ENCODE measurements around the gene PDE6B. TPM values are rescaled to one million over a fixed set of nuclear protein-coding genes. Genes with fewer than 3 reads are reported as not detected.

The PDE6B gene
- total RNA-seq, 1 donor from 2014 or later: 4.2 TPM

DNA sequence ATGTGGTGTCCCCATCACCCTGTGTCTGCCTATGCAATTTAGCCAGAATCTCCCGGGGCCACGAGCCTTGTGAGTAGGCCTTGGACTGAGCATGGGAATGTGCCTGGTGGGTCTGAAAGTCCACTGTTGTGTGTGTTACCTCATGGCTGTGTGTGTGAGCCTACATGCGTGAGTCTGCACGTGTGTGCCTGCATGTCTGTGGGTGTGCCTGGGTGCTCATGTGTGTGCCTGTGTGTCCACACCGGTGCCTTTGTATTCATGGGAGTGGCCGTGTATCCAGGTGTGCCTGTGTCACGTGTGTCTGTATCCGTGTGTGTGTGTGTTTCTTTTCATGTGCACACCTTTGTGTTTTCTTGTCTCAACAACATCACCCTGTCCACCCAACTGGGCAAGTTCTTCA lies 34.5 kb downstream of the PDE6B start:
- H3K27ac ChIP-seq: no peak overlapping the region
- no peak for DNase-seq (ENCODE audit: extremely low spot score in 2 of 2)
- no peaks in the 10 kb centered on the region for H3K36me3 ChIP-seq
- no peaks in the 10 kb centered on the region for H3K27me3 ChIP-seq
- H3K9me3 ChIP-seq: no peaks in the 10 kb centered on the region
- no peak for TF ChIP-seq POLR2A (IDR thresholded peaks at IDR 0.05)
- no peak for TF ChIP-seq POLR2AphosphoS5 (IDR thresholded peaks at IDR 0.05; ENCODE audit: insufficient read depth in 1 of 2, low read depth in 1 of 2)
- TF ChIP-seq, protein P1, sequence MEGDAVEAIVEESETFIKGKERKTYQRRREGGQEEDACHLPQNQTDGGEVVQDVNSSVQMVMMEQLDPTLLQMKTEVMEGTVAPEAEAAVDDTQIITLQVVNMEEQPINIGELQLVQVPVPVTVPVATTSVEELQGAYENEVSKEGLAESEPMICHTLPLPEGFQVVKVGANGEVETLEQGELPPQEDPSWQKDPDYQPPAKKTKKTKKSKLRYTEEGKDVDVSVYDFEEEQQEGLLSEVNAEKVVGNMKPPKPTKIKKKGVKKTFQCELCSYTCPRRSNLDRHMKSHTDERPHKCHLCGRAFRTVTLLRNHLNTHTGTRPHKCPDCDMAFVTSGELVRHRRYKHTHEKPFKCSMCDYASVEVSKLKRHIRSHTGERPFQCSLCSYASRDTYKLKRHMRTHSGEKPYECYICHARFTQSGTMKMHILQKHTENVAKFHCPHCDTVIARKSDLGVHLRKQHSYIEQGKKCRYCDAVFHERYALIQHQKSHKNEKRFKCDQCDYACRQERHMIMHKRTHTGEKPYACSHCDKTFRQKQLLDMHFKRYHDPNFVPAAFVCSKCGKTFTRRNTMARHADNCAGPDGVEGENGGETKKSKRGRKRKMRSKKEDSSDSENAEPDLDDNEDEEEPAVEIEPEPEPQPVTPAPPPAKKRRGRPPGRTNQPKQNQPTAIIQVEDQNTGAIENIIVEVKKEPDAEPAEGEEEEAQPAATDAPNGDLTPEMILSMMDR (IDR thresholded peaks at IDR 0.05): no peak
- no peak overlapping the region for H3K4me3 ChIP-seq
- intact Hi-C loops (cut with DNase I): no loop called here
- H3K4me1 ChIP-seq: peaks cover 17% of the 10 kb centered on the region

DNA sequence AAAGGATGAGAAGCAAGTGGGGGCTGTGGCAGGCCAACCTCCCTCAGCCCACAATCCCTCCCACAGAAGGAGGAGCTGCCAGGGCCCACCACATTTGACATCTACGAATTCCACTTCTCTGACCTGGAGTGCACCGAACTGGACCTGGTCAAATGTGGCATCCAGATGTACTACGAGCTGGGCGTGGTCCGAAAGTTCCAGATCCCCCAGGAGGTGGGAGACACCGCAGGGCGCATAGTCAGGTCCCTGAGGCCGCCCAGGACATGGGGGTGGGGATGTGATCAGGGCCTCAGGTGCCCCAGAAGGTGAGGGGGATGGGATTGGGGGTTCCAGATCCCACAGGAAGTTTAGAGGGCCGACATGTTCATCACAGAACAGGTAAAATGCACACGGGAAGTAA lies 35.0 kb downstream of the PDE6B start:
- Histone ChIP-seq H3K36me3 (no peaks in the 10 kb centered on the region), H3K4me3 (no peak overlapping the region), H3K4me1 (peaks cover 17% of the 10 kb centered on the region), H3K27me3 (no peaks in the 10 kb centered on the region), H3K27ac (no peak overlapping the region), H3K9me3 (no peaks in the 10 kb centered on the region)
- no peak for TF ChIP-seq POLR2AphosphoS5 (IDR thresholded peaks at IDR 0.05; ENCODE audit: insufficient read depth in 1 of 2, low read depth in 1 of 2)
- TF ChIP-seq, protein P1 (IDR thresholded peaks at IDR 0.05): no peak
- no peak for TF ChIP-seq POLR2A (IDR thresholded peaks at IDR 0.05)
- intact Hi-C loops (cut with DNase I): no loop called here
- no peak for DNase-seq (ENCODE audit: extremely low spot score in 2 of 2)

DNA sequence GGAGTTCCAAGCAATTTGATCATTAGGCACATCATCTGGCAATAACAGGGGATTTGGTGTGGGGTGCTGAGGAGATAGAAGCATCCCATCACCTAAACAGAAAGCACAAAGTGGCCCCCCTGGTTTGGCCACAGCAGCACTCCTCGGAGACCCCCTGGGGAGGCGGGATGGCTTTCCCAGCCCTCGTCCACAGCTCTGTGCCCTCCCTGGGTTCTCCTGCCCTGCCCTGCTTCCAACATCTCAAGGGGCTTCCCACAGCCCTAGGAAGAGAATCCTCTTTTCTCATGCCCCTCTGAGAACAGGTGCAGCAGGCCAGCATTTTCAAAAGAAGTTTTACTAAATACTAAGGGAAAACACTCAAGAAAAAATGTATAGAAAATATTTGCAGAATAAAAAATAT lies 35.9 kb downstream of the PDE6B start:
- no peak overlapping the region for H3K27ac ChIP-seq
- H3K4me1 ChIP-seq: peaks cover 17% of the 10 kb centered on the region
- no peaks in the 10 kb centered on the region for H3K27me3 ChIP-seq
- no peaks in the 10 kb centered on the region for H3K36me3 ChIP-seq
- DNase-seq (ENCODE audit: extremely low spot score in 2 of 2): no peak
- TF ChIP-seq POLR2A (IDR thresholded peaks at IDR 0.05): no peak
- TF ChIP-seq, protein P1 (IDR thresholded peaks at IDR 0.05): no peak
- TF ChIP-seq POLR2AphosphoS5 (IDR thresholded peaks at IDR 0.05; ENCODE audit: insufficient read depth in 1 of 2, low read depth in 1 of 2): no peak
- no peak overlapping the region for H3K4me3 ChIP-seq
- no peaks in the 10 kb centered on the region for H3K9me3 ChIP-seq
- intact Hi-C loops (cut with DNase I): no loop called here

DNA sequence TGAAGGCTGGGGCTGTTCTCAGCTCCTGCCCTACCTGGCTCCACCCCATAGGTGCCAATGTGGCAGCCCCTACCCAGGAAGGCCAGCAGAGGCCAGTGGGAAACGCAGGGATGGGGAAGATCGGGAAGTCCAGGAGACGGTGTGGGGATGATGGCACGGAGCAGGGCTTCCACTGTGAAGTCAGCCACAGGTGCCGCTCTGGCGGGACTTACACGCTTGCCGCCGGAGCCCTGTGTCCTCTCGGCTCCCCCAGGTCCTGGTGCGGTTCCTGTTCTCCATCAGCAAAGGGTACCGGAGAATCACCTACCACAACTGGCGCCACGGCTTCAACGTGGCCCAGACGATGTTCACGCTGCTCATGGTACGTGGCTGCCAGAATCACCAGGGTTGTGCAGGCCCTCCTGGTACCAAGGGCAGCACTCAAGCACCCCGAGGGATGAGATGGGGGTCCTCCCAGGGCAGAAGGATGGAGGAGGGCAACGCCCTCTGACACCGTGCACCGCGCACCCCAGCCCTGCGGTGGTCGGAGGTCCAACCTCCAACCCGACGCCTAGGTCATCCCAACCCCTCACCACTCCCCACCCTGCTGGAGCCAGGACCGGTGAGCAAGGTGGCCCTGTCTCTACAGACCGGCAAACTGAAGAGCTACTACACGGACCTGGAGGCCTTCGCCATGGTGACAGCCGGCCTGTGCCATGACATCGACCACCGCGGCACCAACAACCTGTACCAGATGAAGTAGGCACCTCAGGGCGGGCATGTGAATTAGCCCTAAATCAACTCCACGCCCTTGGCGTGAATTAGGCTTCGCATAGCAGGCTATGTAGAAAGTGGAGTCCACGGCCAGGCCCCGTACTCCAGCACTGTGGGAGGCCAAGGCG lies 36.7 kb downstream of the PDE6B start:
- Histone ChIP-seq H3K9me3 (no peaks in the 10 kb centered on the region), H3K27ac (no peak overlapping the region), H3K36me3 (no peaks in the 10 kb centered on the region), H3K4me3 (no peak overlapping the region), H3K27me3 (no peaks in the 10 kb centered on the region), H3K4me1 (peaks cover 17% of the 10 kb centered on the region)
- TF ChIP-seq POLR2AphosphoS5 (IDR thresholded peaks at IDR 0.05; ENCODE audit: insufficient read depth in 1 of 2, low read depth in 1 of 2) (no peak), POLR2A (IDR thresholded peaks at IDR 0.05) (no peak)
- TF ChIP-seq, protein P1 (IDR thresholded peaks at IDR 0.05): no peak
- intact Hi-C loops (cut with DNase I): no loop called here
- no peak for DNase-seq (ENCODE audit: extremely low spot score in 2 of 2)

DNA sequence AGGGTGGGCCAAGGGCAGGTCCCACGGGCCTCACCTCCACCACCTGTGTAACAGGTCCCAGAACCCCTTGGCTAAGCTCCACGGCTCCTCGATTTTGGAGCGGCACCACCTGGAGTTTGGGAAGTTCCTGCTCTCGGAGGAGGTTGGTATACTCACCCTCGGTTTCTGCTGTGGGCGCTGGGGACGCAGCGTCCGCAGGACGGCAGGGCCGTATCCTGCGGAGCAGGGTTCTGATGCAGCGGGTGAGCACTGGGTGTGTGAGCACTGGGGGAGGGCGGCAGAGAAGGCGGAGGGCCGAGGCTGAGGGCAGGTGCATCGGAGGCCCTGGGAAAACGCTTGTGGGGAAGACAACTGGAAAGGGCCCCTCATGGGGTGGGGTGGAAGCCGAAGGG lies 37.7 kb downstream of the PDE6B start:
- Histone ChIP-seq H3K27me3 (no peaks in the 10 kb centered on the region), H3K36me3 (no peaks in the 10 kb centered on the region), H3K27ac (peak overlapping the region; percentile 27), H3K9me3 (no peaks in the 10 kb centered on the region), H3K4me3 (peak overlapping the region; percentile 61 to 71), H3K4me1 (peaks cover 17% of the 10 kb centered on the region)
- intact Hi-C loops (cut with DNase I): no loop called here
- TF ChIP-seq POLR2A (IDR thresholded peaks at IDR 0.05) (no peak), POLR2AphosphoS5 (IDR thresholded peaks at IDR 0.05; ENCODE audit: insufficient read depth in 1 of 2, low read depth in 1 of 2) (no peak)
- TF ChIP-seq, protein P1 (IDR thresholded peaks at IDR 0.05): no peak
- no peak for DNase-seq (ENCODE audit: extremely low spot score in 2 of 2)
